ENCODE results near the gene S100A2.

The S100A2 gene

GRCh38 chr1:153538315-153538821 lies 27.3 kb downstream of the S100A2 start:
- no peaks in the 10 kb centered on the region for H3K9me3 ChIP-seq (ENCODE audit: insufficient read depth, low read depth, low read length)
- no peak for TF ChIP-seq EZH2phosphoT487 (IDR thresholded peaks at IDR 0.05; ENCODE audit: borderline replicate concordance)
- TF ChIP-seq, protein P1, sequence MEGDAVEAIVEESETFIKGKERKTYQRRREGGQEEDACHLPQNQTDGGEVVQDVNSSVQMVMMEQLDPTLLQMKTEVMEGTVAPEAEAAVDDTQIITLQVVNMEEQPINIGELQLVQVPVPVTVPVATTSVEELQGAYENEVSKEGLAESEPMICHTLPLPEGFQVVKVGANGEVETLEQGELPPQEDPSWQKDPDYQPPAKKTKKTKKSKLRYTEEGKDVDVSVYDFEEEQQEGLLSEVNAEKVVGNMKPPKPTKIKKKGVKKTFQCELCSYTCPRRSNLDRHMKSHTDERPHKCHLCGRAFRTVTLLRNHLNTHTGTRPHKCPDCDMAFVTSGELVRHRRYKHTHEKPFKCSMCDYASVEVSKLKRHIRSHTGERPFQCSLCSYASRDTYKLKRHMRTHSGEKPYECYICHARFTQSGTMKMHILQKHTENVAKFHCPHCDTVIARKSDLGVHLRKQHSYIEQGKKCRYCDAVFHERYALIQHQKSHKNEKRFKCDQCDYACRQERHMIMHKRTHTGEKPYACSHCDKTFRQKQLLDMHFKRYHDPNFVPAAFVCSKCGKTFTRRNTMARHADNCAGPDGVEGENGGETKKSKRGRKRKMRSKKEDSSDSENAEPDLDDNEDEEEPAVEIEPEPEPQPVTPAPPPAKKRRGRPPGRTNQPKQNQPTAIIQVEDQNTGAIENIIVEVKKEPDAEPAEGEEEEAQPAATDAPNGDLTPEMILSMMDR (conservative IDR thresholded peaks at IDR 0.05; ENCODE audit: low read length): no peak
- H3K36me3 ChIP-seq (ENCODE audit: insufficient read depth, low read length): peaks cover under 1% of the 10 kb centered on the region; the same call in 1 of the 2 replicates
- H3K79me2 ChIP-seq (ENCODE audit: insufficient read depth, low read length): peaks cover 43% of the 10 kb centered on the region
- peaks cover 77% of the 10 kb centered on the region for H3K4me1 ChIP-seq (ENCODE audit: insufficient read depth, low read length, poor library complexity, severe bottlenecking)
- H3K27me3 ChIP-seq (ENCODE audit: insufficient read depth, low read length, poor library complexity, severe bottlenecking): no peaks in the 10 kb centered on the region
- H3K4me2 ChIP-seq (ENCODE audit: low read depth, low read length, poor library complexity, severe bottlenecking): no peak overlapping the region
- no peak overlapping the region for H3K9ac ChIP-seq (ENCODE audit: low read depth, low read length, poor library complexity, severe bottlenecking)
- peaks cover 10% of the 10 kb centered on the region for H4K20me1 ChIP-seq (ENCODE audit: insufficient read depth, low read length, poor library complexity, severe bottlenecking)
- no peak overlapping the region for H2AFZ ChIP-seq (ENCODE audit: low read length)
- no peaks in the 10 kb centered on the region for H3K9me2 ChIP-seq (replicated peaks; ENCODE audit: low read depth, low read length)
- H3F3A ChIP-seq (ENCODE audit: low read depth): 0 out of 2 replicates have a peak, but pooled peaks cover 8% of the 10 kb centered on the region
- H3K4me3 ChIP-seq (ENCODE audit: low read length, poor library complexity, severe bottlenecking): no peak overlapping the region

DNA sequence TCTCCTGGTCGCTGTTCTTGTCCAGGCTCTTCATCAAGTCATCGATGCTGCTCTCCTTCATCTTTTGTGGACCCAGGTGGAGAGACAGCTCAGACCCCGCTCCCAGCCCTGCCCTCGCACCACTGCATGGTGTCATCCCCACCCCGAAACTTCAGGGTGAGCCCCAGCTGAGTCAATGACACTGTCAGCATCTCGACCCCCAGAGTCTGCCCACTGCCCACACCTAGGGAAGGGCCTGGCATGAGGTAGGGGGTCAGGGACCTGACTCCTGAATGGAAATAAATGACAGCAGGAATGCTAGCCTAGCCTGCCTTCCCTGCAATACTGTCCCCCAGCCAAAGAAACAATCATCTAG lies 28.3 kb downstream of the S100A2 start:
- no peak overlapping the region for H3K4me3 ChIP-seq (ENCODE audit: low read length, poor library complexity, severe bottlenecking)
- no peak overlapping the region for H3K4me2 ChIP-seq (ENCODE audit: low read depth, low read length, poor library complexity, severe bottlenecking)
- H3K9me2 ChIP-seq (replicated peaks; ENCODE audit: low read depth, low read length): no peaks in the 10 kb centered on the region
- H4K20me1 ChIP-seq (ENCODE audit: insufficient read depth, low read length, poor library complexity, severe bottlenecking): no peaks in the 10 kb centered on the region
- H3K79me2 ChIP-seq (ENCODE audit: insufficient read depth, low read length): peaks cover 37% of the 10 kb centered on the region
- H2AFZ ChIP-seq (ENCODE audit: low read length): no peak overlapping the region
- H3K27me3 ChIP-seq (ENCODE audit: insufficient read depth, low read length, poor library complexity, severe bottlenecking): no peaks in the 10 kb centered on the region
- no peak overlapping the region for H3K9ac ChIP-seq (ENCODE audit: low read depth, low read length, poor library complexity, severe bottlenecking)
- no peak for TF ChIP-seq EZH2phosphoT487 (IDR thresholded peaks at IDR 0.05; ENCODE audit: borderline replicate concordance)
- TF ChIP-seq, protein P1 (conservative IDR thresholded peaks at IDR 0.05; ENCODE audit: low read length): no peak
- peaks cover 77% of the 10 kb centered on the region for H3K4me1 ChIP-seq (ENCODE audit: insufficient read depth, low read length, poor library complexity, severe bottlenecking)
- no peaks in the 10 kb centered on the region for H3K9me3 ChIP-seq (ENCODE audit: insufficient read depth, low read depth, low read length)
- H3K36me3 ChIP-seq (ENCODE audit: insufficient read depth, low read length): no peaks in the 10 kb centered on the region
- H3F3A ChIP-seq (ENCODE audit: low read depth): peaks cover 13% of the 10 kb centered on the region

DNA sequence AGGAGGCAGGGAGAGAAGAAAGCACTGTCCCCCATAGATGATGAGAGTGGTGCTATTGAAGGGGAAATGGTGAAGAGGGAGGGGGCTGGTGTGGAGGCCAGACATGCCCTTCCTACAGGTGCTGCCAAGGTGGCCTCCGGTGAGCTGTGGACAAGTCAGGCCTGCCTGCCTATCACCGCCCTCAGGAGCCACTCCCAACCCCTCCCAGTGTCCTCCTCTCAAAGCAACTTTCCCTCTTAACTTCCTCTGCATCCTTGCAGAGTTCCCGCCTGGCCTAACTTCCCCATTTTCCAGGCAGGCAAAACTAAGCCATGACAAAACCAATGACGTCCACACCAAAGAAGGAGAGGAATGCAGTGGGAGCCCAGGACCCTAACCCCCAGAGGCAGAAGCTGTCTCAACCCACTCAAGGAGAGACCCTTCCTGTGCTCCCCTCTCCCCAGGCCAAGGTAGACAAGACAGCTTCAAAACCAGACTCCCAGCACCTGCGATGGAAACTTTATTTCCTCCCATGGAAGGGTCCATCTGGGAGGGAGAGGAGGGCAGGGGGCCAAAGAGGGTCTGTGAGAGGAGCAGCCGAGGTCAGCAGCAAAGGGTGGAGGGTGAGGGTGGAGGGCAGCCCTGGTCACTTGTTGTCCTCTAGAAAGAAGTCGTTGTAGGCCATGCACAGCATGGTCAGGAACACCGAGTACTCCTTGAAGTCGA lies 28.8 kb downstream of the S100A2 start:
- Histone ChIP-seq H3K4me1 (ENCODE audit: insufficient read depth, low read length, poor library complexity, severe bottlenecking) (peaks cover 77% of the 10 kb centered on the region), H3K36me3 (ENCODE audit: insufficient read depth, low read length) (no peaks in the 10 kb centered on the region), H2AFZ (ENCODE audit: low read length) (no peak overlapping the region), H3K4me3 (ENCODE audit: low read length, poor library complexity, severe bottlenecking) (peak overlapping the region; percentile 89), H3K9ac (ENCODE audit: low read depth, low read length, poor library complexity, severe bottlenecking) (peak overlapping the region; percentile 94), H3F3A (ENCODE audit: low read depth) (peaks cover 16% of the 10 kb centered on the region), H3K9me2 (replicated peaks; ENCODE audit: low read depth, low read length) (no peaks in the 10 kb centered on the region), H3K9me3 (ENCODE audit: insufficient read depth, low read depth, low read length) (no peaks in the 10 kb centered on the region), H3K79me2 (ENCODE audit: insufficient read depth, low read length) (peaks cover 37% of the 10 kb centered on the region), H3K4me2 (ENCODE audit: low read depth, low read length, poor library complexity, severe bottlenecking) (peak overlapping the region; percentile 81), H3K27me3 (ENCODE audit: insufficient read depth, low read length, poor library complexity, severe bottlenecking) (no peaks in the 10 kb centered on the region), H4K20me1 (ENCODE audit: insufficient read depth, low read length, poor library complexity, severe bottlenecking) (no peaks in the 10 kb centered on the region)
- TF ChIP-seq, protein P1 (conservative IDR thresholded peaks at IDR 0.05; ENCODE audit: low read length): no peak
- no peak for TF ChIP-seq EZH2phosphoT487 (IDR thresholded peaks at IDR 0.05; ENCODE audit: borderline replicate concordance)
